ENCODE data around the gene SLC66A2.

The SLC66A2 gene

DNA sequence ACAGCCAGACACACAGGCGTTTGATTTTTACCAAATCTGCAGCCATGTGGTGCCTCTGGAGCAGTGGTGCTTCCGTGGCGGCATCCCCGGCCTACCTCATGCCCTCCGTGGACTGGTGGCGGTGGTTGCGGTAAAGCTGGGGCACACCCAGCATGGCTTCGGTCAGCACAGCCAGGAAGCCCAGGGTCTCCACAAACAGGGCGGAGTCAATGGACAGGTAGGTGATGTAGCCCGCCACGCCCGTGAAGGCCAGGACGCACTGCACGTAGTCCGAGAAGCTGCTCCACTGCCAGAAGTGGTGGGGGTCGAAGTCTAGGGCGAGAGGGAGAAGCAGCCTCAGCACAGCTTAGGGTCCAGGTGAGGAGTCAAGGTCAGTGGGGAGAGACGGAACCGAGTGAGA is 32.4 kb downstream of the SLC66A2 start:
- peak; percentile 31 for DNase-seq (ENCODE audit: low spot score)

DNA sequence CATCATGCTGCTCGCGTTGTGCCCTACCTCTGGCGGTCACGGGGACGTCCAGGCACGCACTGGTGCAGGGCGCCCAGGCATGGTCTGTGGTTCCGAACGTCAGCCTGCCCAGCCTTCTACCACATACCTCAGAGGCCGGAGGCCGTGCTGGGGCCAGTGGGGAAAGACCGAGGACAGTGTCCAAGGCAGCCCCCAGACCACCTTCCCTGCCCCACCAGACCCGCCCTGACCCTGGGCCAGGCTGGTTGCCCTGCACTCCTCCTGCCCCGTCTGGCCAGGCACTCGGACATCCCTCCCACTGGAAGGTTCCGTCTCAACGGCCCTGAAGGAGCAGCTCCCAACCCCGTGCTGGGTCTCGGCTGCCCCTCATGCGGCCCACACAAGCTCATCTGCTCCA is 32.8 kb downstream of the SLC66A2 start:
- peak; percentile 32 for DNase-seq (ENCODE audit: low spot score)

GRCh38 chr18:79917853-79918614 is 33.4 kb downstream of the SLC66A2 start:
- peak; percentile 35 for DNase-seq (ENCODE audit: low spot score)

DNA sequence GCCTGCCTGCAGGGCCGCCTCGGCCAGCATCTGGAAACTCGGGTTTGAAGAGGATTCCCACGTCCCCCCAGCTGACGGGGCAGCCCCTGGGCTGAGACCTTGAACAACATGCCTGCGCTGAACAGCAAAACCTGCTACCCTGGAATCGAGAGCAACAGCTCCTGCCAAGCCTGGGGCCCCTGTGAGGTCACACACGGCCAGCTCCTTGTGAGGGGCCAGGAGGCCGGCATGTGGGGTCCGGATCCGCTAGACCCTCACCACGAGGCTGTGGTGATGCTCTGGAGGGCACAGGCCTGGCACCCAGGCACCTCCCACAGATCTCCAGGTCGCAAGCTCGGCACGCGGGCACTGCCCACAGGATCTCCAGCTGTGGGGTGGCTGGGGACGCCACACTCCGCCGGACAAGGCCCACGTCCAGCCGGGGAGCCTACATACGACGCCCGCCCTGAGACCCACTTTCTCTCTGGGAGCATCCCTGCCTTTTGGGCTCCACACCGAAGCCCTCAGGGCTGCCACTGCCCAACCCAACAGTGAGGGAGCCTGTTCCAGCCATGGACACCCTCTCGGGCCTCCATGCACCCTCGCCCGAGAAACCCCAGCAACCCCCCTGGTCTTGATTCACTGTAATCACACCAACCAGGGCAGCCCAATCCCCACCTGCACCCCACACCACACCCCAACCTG is 34.1 kb downstream of the SLC66A2 start:
- DNase-seq (ENCODE audit: low spot score), result peak; percentile 30

DNA sequence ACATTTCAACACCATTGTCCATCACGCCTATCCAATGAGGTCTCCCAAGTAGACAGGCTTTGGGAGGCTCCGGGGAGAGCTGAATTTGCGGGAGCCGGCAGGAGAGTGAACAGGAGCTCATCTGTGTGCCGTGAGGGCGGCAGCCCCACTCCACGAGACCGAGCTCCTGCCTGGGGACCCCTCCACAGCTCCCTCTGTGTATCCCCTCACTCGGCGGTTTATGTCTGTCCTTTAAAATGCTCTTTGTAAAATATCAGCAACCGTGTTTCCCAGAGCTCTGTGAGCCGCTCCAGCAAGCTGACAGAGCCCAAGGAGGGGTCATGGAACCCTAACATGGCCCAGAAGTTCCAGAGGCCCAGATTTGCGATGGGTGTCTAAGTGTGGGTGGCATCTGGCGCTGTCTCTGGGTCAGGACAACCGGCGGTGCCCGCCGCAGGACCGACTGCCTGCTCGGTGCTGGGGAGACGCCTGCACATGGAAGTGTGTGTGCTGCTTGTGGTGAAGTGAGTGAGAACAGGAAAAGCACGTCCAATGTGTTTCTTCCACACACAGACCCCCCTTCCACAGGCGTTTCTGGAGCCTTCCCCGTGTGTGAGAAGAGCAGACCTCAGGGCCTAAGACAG is 34.8 kb downstream of the SLC66A2 start:
- peak; percentile 26 for DNase-seq (ENCODE audit: low spot score)

GRCh38 chr18:79916128-79916494 is 35.3 kb downstream of the SLC66A2 start:
- DNase-seq (ENCODE audit: low spot score), result no peak

GRCh38 chr18:79915161-79916127 is 36.0 kb downstream of the SLC66A2 start:
- DNase-seq (ENCODE audit: low spot score), result peak; percentile 36

GRCh38 chr18:79914614-79915160 is 36.8 kb downstream of the SLC66A2 start:
- peak; percentile 42 for DNase-seq (ENCODE audit: low spot score)

DNA sequence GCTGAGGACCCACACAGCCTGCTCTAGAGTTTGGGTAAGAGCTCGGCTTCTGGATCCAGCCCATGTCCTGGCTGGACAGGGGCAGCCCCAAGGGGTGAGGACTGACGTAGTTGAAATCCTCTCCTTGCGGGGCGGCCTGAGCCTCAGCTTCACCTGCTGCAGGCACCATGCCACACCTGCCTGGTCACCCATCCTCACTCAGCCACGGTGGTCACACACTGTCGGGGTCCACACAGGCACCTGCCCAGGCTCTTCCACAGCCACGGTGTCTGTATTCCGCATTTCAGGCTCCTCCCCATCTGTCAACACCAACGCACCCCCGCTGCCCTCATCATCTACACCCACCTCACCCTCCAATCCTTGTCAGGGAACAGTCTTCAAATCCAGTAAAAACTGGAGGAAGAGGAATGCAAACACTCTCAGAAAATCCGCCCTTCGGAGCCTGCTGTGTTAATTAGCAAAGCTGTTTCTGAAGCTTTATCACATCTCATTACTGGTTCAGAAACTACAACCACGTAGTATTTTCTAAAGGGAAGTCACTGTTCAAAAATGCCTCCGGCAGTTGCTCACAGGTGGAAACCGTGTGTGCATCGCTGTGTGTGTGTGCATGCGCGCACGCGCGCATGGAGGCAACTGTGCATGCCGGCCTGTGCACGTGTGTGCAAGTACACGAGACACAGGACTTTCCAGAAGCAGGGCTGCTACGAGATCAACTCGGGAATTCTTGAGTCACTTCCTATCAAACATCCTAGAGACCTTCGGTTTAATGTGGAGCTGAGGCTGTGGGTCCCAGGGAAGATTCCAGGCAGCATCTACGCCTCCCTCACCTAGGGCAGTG is 38.2 kb downstream of the SLC66A2 start:
- peak; percentile 36 for DNase-seq (ENCODE audit: low spot score)

DNA sequence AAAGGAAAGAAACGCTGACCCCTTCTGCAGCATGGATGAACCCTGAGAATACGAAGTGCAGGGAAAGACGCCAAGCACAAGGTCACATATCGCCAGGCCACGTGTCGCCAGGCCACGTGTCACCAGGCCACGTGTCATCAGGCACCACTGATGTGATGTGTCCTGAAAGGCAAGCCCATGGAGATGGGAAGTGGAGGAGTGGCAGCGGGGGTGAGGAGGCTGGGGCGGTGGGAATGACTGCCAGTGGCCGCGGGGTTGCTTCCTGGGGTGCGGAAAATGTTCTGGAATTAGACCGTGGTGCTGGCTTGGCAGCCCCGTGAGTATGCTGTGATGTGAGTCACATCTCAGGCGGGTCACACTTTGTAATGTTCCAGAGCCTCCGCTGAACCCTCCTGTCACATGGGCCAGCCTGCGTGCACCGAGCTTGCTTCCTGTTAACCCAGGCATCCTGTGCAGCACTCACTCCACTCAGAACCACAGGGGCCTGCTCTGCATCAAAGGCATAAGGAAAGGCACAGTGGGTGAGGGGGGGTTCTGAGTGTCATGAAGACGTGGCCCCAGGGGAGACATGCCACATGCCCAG is 39.0 kb downstream of the SLC66A2 start:
- DNase-seq (ENCODE audit: low spot score), result peak; percentile 36

DNA sequence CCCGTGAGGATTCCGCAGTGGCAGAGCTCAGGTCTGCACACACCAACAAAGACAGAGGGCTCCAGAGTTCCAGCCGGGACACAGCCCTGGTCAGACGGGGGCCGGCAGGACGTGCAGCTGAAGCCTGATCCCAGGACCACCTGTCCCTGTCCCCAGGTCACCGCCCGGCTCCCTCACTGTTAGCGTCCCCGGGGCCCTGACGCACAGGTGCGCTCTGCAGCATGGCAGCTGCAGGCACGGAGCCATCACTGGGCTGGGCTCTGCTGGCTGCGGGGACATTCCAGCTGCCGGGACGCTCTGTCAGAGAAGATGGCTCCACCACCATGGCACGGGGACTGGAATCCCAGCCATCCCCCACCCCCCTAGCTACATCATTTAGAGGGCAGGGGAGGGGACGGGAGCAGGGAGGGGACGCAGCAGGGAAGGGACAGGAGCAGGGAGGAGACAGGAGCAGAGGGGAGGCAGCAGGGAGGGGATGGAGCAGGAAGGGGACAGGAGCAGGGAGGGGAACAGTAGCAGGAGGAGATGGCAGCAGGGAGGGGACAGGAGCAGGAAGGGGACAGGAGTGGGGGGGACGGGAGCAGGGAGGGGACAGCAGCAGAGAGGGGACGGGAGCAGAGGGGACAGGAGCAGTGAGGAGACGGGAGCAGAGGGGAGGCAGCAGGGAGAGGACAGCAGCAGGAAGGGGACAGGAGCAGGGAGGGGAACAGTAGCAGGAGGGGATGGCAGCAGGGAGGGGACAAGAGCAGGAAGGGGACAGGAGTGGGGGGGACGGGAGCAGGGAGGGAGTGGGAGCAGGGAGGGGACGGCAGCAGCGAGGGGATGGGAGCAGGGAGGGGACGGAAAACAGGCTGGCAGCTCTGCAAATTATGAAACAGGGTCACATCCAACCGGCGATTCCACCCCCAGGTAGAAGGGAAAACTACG is 39.8 kb downstream of the SLC66A2 start:
- peak; percentile 53 for DNase-seq (ENCODE audit: low spot score)

DNA sequence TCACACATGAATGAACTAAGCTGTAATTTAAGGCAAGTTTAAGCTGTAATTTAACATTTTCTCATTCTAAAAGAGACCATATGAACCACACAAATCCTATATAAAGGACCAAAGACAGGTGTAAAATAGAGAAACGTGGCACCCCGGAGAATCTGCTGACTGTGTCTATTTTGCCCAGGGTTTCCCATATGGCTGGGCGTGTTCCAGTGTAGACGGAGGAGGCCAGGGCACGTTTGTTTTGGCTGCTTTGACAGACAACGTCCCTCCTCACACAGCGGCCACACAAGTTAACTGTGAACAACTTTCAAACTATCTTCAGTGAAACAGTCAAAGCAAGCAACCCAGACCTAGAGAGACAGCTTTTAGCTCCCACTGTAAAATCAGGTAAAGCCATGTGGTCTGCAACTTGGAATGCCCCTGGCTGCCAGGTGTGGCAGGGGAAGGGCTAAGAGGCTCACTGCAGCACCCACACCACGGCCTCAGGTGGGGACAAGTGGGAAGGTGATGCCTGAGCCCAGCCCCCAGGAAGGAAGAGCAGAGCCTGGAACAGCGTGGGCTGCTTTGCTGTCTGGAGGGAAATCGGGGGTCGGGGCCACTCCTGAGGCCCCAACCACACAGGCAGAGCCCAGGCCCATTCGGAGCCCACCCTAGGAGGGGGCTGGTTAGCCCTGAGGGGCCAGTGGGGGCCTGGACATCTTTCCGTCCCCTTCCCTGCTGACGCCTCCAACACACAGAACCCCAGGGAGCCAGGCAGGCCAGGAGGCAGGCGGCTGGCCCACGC is 40.7 kb downstream of the SLC66A2 start:
- DNase-seq (ENCODE audit: low spot score), result no peak

DNA sequence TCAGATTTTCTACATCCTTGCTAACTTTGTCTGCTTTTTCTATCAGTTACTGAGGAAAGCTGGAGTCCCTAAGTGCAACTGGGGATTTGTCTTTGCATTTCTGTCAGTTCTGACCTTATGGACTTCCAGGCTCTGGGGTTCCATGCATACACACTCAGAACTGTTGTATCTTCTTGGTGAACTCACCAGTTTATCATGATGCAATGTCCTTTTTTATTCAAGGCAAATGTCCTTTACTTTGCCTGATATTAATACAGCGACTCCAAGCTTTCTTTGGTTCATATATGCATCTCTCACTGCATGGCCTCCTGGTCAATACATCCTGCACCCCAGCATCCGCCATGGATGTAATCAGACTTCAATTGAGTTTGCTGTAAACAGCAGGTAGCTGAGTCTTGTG is 44.7 kb downstream of the SLC66A2 start:
- DNase-seq (ENCODE audit: low spot score), result no peak

- DNase-seq (ENCODE audit: low spot score), result no peak
Measured at GRCh38 chr18:79905993-79906392, 45.5 kb downstream of the SLC66A2 start.

DNA sequence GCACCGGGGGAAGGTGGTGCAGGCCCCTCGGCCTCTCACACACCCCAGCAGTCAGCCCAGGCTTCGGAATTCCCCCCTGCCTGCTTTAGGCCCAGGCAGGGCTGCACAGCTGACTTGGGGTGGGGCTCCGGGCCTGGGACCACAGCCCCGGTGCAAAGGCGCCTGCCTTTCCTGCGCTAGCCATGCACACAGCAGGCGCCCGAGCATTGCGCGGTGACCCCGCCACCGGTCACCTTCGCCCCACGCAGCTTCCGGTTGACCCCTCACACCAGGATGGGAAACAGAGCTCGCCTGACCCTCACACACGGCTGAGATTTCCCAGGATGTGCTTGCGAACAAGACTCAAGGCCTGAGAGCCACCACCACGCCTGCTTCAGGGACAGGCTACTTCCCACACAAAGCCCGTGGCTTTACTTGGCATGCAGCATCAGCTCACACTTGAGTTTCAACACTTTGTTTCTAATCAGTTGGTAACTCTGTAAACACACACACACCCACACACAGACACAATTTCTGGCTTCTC is 46.0 kb downstream of the SLC66A2 start:
- DNase-seq (ENCODE audit: low spot score), result no peak

GRCh38 chr18:79904357-79905147 is 46.9 kb downstream of the SLC66A2 start:
- no peak for DNase-seq (ENCODE audit: low spot score)

GRCh38 chr18:79903787-79904356 is 47.6 kb downstream of the SLC66A2 start:
- DNase-seq (ENCODE audit: low spot score), result no peak
